Activated CD8-positive, alpha-beta memory T cell treated with anti-CD3 and anti-CD28 coated beads for 24 hours (primary cell): ENCODE results near the gene TRIM64.
"Not testable (repeated sequence)": the region's sequence is repeated elsewhere in the genome, so short reads cannot be mapped to it uniquely, and the experiment has no call there.

ENCODE experiments used
- DNase-seq: peaks from one replicate; pipeline ENCODE4 v3.0.0-alpha.2; 2020

Gene TRIM64

GRCh38 chr11:89965737-89966136 lies at the start of gene TRIM64:
Gene TRIM64 (plus strand): TSS chr11:89966037. CDS start chr11:89968504, 2,467 bp downstream.
- not testable (repeated sequence) for DNase-seq

GRCh38 chr11:89922195-89922660 lies 43.6 kb upstream of the TRIM64 start, which contains the start of gene TRIM49D1:
Gene TRIM49D1 (minus strand): TSS chr11:89922245. CDS start chr11:89917710, 4,535 bp downstream.
- no peak for DNase-seq

GRCh38 chr11:89923764-89924163 lies 42.1 kb upstream of the TRIM64 start, which contains the start of gene TRIM49D2:
Gene TRIM49D2 (plus strand): TSS chr11:89924064. CDS start chr11:89926762, 2,698 bp downstream.
- DNase-seq: not testable (repeated sequence)

GRCh38 chr11:89960833-89961232 lies 5.0 kb upstream of the TRIM64 start:
- not testable (repeated sequence) for DNase-seq
